ENCODE results near the gene RHBDD2. TPM values are rescaled to one million over a fixed set of nuclear protein-coding genes. Genes with fewer than 3 reads are reported as not detected.

RHBDD2 gene
- polyA plus RNA-seq, 3 donors = 34.1 to 54.6 (median 53.1) TPM

DNA sequence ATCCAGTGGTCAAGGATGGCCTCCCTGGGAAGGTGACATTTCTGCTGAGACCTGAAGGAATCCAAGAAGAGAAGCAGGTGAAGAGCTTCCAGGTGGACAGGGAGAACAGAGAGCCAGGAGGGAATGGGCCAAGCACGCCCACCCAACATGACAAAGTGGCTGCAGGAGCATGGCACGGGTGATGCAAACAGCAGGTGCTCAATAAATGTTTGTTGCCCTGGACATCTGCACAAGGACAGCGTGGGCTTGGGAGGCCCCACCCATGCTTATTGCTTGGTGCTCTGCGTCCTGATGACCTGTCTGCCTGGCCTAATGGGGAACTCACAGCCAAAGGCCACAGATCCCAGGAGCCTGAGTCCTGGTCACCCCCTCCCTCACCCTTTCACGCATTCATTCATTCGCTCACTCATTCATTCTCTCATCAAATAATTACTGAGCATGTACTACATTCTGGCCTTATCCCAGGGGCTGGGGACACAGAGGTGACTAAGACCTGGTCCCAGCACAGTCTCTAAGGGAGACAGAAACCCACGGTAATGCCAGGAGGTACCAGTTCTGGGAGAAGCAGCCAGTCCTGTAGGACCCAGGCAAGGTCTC lies 13.1 kb downstream of the RHBDD2 start:
- Histone ChIP-seq H3K9me3 (replicated peaks in 1 of 2; ENCODE audit: control insufficient read depth in 1 of 2, insufficient read depth in 1 of 2, low read length in 2 of 2) (no peaks in the 10 kb centered on the region), H3K4me3 (replicated peaks in 1 of 3; ENCODE audit: low read depth in 2 of 3, low read length in 3 of 3) (no peak overlapping the region), H3K9ac (ENCODE audit: insufficient read depth, low read length, poor library complexity, severe bottlenecking) (no peak overlapping the region), H3K4me1 (ENCODE audit: control insufficient read depth in 1 of 2, insufficient read depth in 2 of 2, low read length in 2 of 2) (no peaks in the 10 kb centered on the region), H4K20me1 (ENCODE audit: insufficient read depth, low read length) (no peaks in the 10 kb centered on the region), H3K79me2 (ENCODE audit: insufficient read depth, low read length) (no peaks in the 10 kb centered on the region), H3K27me3 (ENCODE audit: control insufficient read depth in 2 of 2, insufficient read depth in 2 of 2, low read length in 2 of 2) (no peaks in the 10 kb centered on the region), H3K27ac (ENCODE audit: low read depth in 1 of 2, low read length in 2 of 2) (no peak overlapping the region), H2AFZ (ENCODE audit: insufficient read depth, low read depth, low read length, poor library complexity, severe bottlenecking) (no peak overlapping the region), H3K4me2 (replicated peaks; ENCODE audit: extremely low read depth, low read length, poor library complexity, severe bottlenecking) (no peak overlapping the region), H3K36me3 (replicated peaks in 1 of 2; ENCODE audit: control insufficient read depth in 1 of 2, insufficient read depth in 2 of 2, low read length in 2 of 2) (peaks cover 11 to 15% of the 10 kb centered on the region in 2 donors)
- H3K27me3 Mint-ChIP-seq (ENCODE audit: low read depth in 3 of 3) = peaks cover 0 to 3% (median 0%) of the 10 kb centered on the region in 3 donors
- TF ChIP-seq, protein P1, sequence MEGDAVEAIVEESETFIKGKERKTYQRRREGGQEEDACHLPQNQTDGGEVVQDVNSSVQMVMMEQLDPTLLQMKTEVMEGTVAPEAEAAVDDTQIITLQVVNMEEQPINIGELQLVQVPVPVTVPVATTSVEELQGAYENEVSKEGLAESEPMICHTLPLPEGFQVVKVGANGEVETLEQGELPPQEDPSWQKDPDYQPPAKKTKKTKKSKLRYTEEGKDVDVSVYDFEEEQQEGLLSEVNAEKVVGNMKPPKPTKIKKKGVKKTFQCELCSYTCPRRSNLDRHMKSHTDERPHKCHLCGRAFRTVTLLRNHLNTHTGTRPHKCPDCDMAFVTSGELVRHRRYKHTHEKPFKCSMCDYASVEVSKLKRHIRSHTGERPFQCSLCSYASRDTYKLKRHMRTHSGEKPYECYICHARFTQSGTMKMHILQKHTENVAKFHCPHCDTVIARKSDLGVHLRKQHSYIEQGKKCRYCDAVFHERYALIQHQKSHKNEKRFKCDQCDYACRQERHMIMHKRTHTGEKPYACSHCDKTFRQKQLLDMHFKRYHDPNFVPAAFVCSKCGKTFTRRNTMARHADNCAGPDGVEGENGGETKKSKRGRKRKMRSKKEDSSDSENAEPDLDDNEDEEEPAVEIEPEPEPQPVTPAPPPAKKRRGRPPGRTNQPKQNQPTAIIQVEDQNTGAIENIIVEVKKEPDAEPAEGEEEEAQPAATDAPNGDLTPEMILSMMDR (IDR thresholded peaks at IDR 0.05) = no peak
- H3K4me1 Mint-ChIP-seq = peaks cover 3% of the 10 kb centered on the region
- no peaks in the 10 kb centered on the region for H3K9me3 Mint-ChIP-seq
- intact Hi-C loops (cut with micrococcal nuclease) = no loop called here
- DNase-seq = no peak
- no peak overlapping the region for H3K4me3 Mint-ChIP-seq
- H3K36me3 Mint-ChIP-seq = peaks cover 23 to 26% of the 10 kb centered on the region in 2 donors
- 94% methylated on average over 7 of the region's 7 CpGs for WGBS (ENCODE audit: insufficient coverage)
- H3K27ac Mint-ChIP-seq = peak overlapping the region in 2 of 7 donors; percentile 60 to 64

DNA sequence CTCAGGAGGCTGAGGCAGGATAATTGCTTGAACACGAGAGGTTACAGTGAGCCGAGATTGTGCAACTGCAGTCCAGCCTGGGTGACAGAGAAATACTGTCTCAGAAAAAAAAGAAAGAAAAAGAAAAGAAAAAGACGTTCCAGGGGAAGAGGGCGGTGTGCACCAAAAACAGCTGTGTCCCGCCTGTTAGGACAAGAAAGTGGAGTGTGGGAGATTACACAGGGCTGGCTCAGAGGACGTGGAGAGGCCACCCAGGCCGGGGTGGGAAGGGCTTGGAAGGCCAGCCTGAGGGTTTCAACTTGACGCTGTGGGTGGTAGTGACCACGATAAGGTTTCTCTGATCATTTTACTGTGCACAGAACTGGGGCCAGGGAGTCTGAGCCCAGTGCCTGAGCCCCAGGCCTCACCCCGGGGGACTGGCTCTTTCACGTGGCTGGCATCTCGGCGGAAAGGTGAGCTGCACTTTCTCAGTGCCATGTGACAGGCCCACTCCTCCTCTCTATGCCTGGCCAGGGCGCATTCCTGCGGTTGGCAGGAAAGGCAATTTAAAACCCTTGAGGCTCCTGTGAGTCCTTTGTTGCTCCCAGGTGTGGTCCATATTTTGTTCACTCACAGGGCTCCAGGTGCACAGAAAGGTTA lies 13.9 kb downstream of the RHBDD2 start:
- Mint-ChIP-seq H3K27me3 (ENCODE audit: low read depth in 3 of 3) (peaks cover 0 to 1% (median 0%) of the 10 kb centered on the region in 3 donors), H3K9me3 (no peaks in the 10 kb centered on the region), H3K36me3 (peaks cover 19% of the 10 kb centered on the region in 2 donors), H3K27ac (peak overlapping the region in 1 of 7 donors; percentile 31), H3K4me1 (peaks cover 3% of the 10 kb centered on the region), H3K4me3 (no peak overlapping the region)
- WGBS (ENCODE audit: insufficient coverage) = 80% methylated on average over 15 of the region's 15 CpGs
- no peak overlapping the region for H3K9ac ChIP-seq (ENCODE audit: insufficient read depth, low read length, poor library complexity, severe bottlenecking)
- H3K27me3 ChIP-seq (ENCODE audit: control insufficient read depth in 2 of 2, insufficient read depth in 2 of 2, low read length in 2 of 2) = no peaks in the 10 kb centered on the region
- H3K36me3 ChIP-seq (replicated peaks in 1 of 2; ENCODE audit: control insufficient read depth in 1 of 2, insufficient read depth in 2 of 2, low read length in 2 of 2) = peaks cover 7 to 10% of the 10 kb centered on the region in 2 donors
- no peaks in the 10 kb centered on the region for H3K79me2 ChIP-seq (ENCODE audit: insufficient read depth, low read length)
- no peaks in the 10 kb centered on the region for H3K9me3 ChIP-seq (replicated peaks in 1 of 2; ENCODE audit: control insufficient read depth in 1 of 2, insufficient read depth in 1 of 2, low read length in 2 of 2)
- H3K4me3 ChIP-seq (replicated peaks in 1 of 3; ENCODE audit: low read depth in 2 of 3, low read length in 3 of 3) = no peak overlapping the region
- intact Hi-C loops (cut with micrococcal nuclease) = no loop called here
- H3K4me2 ChIP-seq (replicated peaks; ENCODE audit: extremely low read depth, low read length, poor library complexity, severe bottlenecking) = no peak overlapping the region
- H3K27ac ChIP-seq (ENCODE audit: low read depth in 1 of 2, low read length in 2 of 2) = no peak overlapping the region
- H3K4me1 ChIP-seq (ENCODE audit: control insufficient read depth in 1 of 2, insufficient read depth in 2 of 2, low read length in 2 of 2) = no peaks in the 10 kb centered on the region
- H2AFZ ChIP-seq (ENCODE audit: insufficient read depth, low read depth, low read length, poor library complexity, severe bottlenecking) = no peak overlapping the region
- DNase-seq = no peak
- no peaks in the 10 kb centered on the region for H4K20me1 ChIP-seq (ENCODE audit: insufficient read depth, low read length)
- TF ChIP-seq, protein P1 (IDR thresholded peaks at IDR 0.05) = no peak
